GM19467 (cell line): ENCODE data around the gene IRAK2.
"Not testable (repeated sequence)": the region's sequence is repeated elsewhere in the genome, so short reads cannot be mapped to it uniquely, and the experiment has no call there.

Experiments used
- ATAC-seq: cut with Tn5 transposase; IDR thresholded peaks from one replicate; pipeline ENCODE4 v1.9.1; 2021; ENCODE audit warnings: mild to moderate bottlenecking, moderate library complexity; ENCODE audit not compliant: unreplicated experiment

Gene IRAK2, protein sequence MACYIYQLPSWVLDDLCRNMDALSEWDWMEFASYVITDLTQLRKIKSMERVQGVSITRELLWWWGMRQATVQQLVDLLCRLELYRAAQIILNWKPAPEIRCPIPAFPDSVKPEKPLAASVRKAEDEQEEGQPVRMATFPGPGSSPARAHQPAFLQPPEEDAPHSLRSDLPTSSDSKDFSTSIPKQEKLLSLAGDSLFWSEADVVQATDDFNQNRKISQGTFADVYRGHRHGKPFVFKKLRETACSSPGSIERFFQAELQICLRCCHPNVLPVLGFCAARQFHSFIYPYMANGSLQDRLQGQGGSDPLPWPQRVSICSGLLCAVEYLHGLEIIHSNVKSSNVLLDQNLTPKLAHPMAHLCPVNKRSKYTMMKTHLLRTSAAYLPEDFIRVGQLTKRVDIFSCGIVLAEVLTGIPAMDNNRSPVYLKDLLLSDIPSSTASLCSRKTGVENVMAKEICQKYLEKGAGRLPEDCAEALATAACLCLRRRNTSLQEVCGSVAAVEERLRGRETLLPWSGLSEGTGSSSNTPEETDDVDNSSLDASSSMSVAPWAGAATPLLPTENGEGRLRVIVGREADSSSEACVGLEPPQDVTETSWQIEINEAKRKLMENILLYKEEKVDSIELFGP

DNA sequence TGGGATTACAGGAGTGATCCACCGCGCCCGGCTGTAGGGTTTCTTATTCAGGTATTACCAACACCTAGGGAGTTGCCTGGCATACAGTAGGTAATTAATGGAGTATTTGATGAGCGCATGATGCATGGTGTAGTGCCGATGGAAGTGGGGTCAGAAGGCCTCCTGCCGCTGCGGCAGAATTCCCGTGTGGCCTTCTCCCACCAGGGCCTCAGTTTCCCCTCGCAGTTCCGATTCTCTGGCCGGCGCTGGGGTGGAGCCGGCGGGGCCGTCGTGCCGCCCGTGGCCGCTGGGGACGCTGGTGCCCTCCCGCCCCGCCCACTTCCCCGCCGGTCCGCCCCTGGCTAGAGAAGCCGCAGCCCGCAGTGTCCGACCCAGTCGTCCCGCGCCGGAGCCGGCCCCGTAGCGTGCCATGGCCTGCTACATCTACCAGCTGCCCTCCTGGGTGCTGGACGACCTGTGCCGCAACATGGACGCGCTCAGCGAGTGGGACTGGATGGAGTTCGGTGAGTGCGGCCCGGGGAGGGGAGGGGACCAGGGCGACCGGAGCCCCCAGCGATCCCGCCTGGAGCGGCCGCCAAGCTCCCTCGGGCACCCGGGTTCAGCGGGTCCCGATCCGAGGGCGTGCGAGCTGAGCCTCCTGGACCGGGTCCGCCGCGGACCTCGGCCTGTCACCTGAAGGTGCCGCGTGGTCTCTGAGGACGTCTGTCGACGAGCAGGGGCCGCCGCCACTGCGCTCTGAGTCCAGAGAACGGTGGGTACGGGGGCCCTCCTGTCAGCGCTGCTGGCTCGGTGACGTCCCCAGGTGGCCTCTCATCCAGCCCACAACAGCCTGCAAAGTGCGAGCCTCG, at the start of gene IRAK2:
TSS of gene IRAK2 (plus strand) at position 374 of the 848 bp plus-strand sequence. CDS start at position 410, 36 bp downstream.
- peak; percentile 80 for ATAC-seq

DNA sequence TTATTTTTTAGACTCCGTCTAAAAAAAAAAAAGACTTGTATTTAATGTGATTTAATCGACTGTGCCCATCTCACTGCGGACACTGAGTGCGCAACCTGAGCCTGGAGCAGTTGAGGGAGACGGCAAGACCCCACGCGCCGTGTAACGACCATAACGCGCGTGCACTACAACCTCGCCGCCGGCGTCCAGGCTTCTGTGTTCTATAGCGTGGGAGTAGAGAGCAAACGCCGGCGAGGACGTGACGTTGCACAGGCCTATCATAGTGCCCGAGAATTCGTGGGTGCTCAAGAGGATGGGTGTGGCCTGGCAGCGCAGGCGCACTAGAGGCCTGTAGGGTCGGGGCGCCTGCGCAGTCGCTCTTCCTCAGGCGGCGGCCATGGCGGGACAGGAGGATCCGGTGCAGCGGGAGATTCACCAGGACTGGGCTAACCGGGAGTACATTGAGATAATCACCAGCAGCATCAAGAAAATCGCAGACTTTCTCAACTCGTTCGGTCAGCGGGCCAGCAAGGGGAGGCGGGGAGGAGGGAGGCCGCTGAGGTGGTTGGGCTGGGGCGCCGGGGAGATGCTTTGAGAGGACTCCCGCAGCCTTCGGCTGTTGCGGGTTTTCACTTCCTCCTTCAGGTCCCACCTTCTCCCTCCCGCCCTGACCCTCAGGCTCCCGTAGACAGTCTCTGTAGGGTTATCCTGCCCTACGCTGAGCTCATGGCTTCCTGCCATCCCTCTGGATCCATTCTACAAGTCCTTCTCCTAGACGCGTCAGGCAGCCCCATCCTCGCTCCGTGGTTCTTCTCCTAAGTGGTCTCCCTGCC, 49.2 kb upstream of the IRAK2 start, which contains the start of gene BRK1:
TSS of gene BRK1 (plus strand) at position 350 of the 812 bp plus-strand sequence. CDS start at position 377, 27 bp downstream.
- ATAC-seq, result peak; percentile 94

DNA sequence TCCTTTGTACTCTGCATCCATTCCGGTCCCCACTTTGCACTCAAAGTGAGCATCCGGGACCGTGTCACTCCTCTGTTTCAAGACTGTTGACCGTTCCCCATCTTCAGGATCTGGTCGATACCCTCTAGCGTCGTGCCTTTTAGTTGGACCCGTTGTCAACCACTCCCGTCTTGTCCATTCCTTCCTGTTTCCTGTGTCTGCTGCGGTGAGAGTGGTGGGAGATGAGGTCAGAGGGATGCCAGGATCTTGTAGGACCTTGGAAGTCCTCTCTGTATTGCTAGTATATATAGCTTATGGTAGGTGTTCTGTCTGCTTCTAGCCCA, 48.6 kb upstream of the IRAK2 start:
- peak; percentile 12 for ATAC-seq

DNA sequence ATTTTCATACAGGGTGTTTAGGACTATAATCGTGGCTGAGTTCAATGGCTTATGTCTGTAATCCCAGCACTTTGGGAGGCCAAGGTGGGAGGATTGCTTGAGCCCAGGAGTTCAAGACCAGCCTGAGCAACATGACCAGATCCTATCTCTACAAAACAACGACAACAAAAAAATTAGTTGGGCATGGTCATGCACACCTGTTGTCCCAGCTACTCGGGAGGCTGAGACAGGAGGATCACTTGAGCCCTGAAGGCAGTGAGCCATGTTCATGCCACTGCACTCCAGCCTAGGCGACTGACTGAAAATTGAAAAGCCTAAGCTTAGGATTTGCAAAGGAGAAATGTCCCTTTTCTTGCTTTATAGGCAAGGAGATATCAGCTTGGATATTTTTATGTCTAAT, 47.8 kb upstream of the IRAK2 start:
- no peak for ATAC-seq

DNA sequence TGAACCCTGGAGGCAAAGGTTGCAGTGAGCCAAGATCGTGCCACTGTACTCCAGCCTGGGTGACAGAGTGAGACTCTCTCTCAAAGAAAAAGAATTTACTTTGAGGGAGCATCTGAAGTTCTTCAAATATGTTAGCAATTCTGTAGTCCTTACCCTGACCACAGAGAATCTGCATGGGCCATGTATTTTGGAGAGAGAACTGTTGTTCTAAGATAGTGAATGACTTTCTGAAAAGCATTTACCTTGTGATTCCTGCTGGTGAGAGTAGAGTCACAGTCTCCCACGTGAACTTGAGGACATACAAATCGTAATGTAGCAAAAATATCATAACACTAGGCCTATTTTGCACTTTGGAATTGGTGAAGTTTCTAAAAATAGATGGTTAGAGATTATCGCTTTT, 45.3 kb upstream of the IRAK2 start:
- ATAC-seq, result no peak

DNA sequence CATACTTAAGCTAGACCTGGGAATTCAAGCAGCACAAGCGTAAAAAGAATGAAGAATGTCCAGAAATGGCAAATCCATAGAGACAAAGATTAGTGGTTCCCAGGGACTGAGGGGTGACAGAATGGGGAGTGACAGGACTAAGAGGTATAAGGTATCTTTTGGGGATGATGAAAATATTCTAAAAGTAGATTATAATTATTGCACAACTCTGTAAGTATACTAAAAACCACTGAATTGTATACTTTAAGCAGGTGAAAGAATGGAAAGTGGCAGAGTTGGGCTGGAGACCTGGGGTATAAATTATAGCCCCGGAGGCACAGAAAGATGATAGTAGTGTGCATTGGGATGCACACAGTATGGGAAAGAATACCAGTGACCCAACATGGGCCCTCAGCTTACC, 43.7 kb upstream of the IRAK2 start:
- no peak for ATAC-seq

DNA sequence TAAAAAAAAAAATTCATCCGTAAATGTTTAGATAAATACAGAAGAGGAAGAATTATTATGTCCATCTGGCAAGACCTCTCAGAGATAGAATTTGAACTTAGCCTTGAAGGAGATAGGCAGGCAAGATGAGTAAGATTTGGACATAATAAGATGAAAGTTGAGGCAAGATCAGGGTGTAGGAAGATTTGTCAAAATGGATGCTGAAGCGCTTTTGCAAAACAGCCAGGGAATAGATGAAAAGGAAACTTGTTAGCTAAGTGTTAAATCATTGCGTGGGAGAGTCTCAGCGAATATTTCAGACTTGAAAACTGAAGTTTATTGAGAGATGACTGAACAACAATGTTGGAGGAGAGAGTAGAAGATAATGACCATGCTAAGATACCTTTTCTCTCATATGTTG, 42.0 kb upstream of the IRAK2 start:
- ATAC-seq, result no peak

DNA sequence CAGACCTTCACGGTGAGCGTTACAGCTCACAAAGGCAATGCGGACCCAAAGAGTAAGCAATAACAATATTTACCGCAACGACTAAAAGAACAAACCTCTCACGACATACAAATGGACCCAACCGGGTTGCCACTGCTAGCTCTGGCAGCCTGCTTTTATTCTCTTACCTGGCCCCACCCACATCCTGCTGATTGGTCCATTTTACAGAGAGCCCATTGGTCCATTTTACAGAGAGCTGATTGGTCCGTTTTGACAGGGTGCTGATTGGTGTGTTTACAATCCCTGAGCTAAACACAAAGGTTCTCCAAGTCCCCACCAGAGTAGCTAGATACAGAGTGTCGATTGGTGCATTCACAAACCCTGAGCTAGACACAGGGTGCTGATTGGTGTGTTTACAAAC, 28.8 kb upstream of the IRAK2 start:
- ATAC-seq, result not testable (repeated sequence)

DNA sequence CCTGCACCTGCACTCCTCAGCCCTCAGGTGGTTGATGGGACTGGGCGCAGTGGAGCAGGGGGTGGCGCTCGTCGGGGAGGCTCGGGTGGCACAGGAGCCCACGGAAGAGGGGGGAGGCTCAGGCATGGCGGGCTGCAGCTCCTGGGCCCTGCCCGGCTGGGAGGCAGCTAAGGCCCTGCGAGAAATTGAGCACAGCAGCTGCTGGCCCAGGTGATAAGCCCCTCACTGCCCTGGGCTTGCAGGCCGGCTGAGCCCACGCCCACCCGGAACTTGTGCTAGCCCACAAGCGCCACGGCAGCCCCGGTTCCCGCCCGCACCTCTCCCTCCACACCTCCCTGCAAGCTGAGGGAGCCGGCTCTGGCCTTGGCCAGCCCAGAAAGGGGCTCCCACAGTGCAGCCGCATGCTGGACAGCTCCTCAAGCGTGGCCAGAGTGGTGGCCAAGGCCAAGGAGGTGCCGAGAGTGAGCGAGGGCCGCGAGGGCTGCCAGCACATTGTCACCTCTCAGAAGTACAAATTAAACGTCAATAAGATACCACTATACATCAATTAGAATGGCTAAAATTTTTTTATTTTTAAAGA, 28.2 kb upstream of the IRAK2 start:
- ATAC-seq, result no peak

DNA sequence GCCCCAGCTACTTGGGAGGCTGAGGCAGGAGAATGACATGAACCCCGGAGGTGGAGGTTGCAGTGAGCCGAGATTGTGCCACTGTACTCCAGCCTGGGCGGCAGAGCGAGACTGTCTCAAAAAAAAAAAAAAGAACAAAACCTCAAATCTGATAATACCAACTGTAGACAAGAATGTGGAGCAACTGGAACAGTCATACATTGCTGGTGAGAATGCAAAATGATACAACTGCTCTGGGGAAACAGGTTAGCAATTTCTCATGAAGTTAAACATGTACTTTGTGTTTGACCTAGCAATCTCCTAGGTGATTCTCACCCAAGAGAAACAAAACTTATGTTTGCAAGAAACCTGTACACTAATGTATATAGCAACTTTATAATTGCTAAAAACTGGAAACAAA, 27.5 kb upstream of the IRAK2 start:
- ATAC-seq, result no peak

DNA sequence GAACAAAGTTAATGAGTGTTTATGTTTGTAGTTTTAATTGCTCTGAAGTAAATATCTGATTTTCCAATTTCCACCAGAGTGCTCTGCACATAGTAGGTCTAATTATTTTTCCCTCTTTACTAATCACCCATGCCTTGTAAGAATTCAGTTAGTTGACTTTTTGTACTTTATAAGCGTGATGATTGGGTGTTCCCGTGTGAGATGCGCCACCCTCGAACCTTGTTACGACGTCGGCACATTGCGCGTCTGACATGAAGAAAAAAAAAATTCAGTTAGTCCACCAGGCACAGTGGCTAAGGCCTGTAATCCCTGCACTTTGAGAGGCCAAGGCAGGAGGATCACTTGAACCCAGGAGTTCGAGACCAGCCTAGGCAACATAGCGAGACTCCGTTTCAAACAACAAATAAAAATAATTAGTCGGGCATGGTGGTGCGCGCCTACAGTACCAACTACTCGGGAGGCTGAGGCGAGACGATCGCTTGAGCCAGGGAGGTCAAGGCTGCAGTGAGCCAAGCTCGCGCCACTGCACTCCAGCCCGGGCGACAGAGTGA, 23.6 kb upstream of the IRAK2 start:
- ATAC-seq, result no peak

DNA sequence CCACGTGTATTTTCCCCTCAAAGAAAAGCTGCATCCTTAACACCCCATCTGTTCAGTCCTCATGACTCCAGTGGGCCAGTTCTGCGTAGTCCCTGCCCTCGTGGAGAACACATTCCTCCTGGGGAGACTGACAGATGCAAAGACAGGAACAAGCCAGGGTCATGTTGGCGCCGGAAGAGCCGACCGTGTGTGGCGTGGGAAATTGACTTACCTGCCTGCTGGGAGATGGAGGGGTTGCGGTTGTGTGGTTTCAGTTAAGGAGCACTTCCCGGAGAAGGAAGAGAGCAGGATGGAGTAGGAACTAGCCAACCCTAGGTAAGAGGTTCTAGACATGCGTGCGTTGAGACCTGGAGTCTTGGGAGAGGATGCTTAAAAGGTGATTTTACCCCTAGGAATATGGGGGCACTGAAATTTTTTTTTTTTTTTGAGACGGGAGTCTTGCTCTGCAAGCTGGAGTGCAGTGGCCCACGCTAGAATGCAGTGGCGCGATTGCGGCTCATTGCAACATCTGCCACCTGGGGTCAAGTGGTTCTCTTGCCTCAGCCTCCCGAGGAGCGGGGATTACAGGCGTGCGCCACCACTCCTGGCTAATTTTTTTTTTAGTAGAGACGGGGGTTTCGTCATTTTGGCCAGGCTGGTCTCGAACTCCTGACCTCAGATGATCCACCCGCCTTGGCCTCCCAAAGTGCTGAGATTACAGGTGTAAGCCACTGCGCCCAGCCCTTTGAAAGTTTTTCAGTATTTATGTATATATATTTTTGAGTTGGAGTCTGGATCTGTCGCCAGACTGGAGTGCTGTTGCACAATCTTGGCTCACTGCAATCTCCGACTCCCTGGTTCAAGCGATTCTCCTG, 21.8 kb upstream of the IRAK2 start:
- ATAC-seq, result no peak

DNA sequence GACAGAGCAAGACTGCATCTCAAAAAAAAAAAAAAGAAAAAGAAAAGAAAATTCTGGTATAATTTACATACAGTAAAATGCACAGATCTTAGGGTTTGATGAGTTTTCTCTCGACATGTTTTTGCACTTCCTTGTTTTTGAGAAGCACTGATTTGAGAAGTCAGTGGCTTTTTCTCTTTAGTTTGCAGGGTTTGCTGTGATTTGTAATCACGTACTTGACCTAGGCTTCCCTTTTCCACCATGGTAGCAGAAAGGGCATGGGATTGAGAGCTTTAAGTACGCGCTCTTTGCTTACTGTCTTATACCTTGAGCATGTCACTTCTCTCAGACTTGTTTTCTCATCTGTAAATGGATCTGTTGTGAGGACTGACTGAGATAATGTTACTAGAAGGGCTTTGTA, 19.0 kb upstream of the IRAK2 start:
- ATAC-seq, result no peak

DNA sequence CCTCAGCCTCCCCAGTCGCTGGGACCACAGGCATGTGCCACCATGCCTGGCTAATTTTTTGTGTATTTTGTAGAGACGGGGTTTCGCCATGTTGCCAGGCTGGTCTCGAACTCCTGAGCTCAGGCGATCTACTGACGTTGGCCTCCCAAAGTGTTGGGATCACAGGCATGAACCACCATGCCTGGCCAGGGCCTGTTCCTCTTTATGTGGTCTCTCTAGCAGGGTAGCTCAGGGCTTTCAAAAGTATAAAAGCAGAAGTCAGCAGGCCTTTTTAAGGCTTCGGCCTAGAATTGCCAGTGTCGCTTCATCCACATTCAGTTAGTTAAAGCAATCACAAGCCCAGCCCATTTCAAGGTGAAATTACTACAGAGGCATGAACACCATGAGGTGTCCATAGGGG, 15.5 kb upstream of the IRAK2 start:
- ATAC-seq, result no peak

DNA sequence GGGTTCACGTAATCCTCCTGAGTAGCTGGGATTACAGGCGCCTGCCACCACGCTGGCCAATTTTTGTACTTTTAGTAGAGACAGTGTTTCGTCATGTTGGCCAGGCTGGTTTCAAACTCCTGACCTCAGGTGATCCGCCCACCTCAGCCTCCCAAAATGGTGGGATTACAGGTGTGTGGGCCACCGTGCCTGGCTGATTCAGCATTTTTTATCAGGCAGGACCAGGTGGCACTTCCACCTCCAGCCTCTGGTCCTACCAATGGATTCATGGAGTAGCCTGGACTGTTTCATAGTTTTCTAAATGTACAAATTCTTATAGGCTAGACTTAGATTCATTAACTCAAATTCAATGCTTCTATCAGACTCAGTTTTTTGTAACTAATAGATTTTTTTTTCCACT, 13.7 kb upstream of the IRAK2 start:
- no peak for ATAC-seq

DNA sequence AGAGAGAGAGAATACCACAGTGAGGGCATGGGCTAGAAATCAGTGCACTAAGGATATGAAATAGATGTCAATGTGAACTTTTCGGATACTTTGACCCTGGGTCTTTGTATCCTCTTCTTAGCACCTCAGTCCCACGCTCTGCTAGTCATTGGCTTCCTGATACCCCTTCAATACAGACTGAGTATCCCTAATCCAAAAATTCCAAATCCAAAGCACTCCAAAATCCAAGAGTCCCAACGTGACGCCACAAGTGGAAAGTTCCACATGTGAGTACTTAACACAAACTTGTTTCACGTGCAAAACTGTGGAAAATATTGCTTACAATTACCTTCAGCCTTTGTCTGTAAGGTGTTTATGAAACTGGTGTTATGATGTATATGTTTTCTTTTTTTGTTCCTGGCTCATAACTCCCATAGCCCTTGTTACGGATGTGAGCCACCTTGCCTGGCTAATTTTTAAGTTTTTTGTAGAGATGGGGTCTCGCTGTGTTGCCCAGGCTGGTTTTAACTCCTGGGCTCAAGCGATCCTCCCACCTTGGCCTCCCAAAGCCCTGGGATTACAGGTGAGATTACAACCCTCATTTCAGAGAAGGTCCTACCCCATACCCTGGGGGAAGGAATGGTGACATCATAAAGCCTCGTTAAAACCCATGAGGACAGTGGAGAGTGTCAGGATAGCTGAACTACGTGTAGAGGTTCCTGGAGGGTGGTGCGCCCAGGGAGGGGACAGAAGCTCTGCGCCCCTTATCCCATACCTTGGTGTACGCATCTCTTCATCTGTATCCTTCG, 10.2 kb upstream of the IRAK2 start:
- ATAC-seq, result no peak

DNA sequence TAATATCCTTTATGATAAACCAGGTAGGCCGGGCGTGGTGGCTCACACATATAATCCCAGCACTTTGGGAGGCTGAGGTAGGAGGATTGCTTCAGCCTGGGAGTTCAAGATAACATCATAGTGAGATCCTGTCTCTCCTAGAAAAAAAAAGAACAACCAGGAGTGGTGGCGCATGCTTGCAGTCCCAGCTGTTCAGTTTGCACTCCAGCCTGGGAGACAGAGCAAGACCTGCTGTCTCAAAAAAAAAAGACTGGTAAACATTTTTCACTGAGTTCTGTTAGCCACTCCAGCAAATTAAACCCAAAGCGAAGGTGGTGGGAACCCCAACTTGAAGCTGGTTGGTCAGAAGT, 9.6 kb upstream of the IRAK2 start:
- ATAC-seq, result no peak

DNA sequence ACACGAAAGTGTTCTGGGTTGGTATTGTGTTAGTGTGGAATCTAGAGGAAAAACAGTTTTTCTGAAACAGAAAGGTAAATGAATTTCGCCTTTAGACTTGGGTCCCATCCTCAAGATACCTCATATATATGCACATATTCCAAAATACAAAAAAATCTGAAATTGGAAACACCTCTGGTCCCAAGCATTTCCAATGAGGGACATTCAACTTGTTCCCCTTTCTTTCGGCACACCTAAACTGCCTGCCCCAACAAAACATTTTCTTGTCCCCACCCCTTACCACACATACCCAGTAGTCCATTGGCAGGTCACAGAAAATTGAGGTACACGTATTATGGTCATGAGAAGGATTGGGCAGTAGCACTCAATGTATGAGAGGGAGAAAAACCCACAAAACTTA, 9.1 kb upstream of the IRAK2 start:
- ATAC-seq, result no peak

DNA sequence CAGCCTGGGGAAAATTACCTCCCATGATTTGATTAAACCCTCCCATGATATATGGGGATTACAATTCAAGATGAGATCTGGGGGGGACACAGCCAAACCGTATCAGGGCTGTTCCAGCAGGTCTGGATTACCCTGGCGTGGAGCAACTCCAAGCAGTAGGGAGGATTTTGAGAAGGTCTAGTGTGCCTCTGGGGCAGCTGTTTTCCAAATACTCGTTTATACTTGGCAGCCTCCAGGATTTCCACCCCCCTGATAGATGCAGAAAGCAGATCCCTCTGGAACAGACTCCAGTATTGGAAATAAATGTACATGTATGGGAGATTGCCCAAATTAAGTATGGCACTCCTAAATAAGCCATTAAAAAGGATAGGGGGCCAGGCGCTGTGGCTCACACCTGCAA, 7.7 kb upstream of the IRAK2 start:
- no peak for ATAC-seq
